AG04449 (cell line): ENCODE measurements around the gene NPIPB2.

Experiments
- CTCF ChIA-PET: fragments of 350-600 bp; formaldehyde crosslinking; extraction: SDS; loops from one replicate; lab custom pipeline; 2021; ENCODE audit warnings: antibody characterized with exemption; lab: Yijun Ruan, JAX
- POLR2A ChIA-PET: fragments of 400-600, 350-600 bp; formaldehyde crosslinking; extraction: SDS; loops from one replicate; lab custom pipeline; 2020; ENCODE audit warnings: antibody characterized with exemption, inconsistent platforms; lab: Yijun Ruan, JAX
- DNase-seq: peaks from one replicate; pipeline ENCODE4 v3.0.0-alpha.2; 2010; ENCODE audit warnings: low read depth, low spot score
- H3K4me3 ChIP-seq: 2 replicates; pipeline ENCODE4 v1.5.1; 2011; ENCODE audit warnings: low read depth, mild to moderate bottlenecking, control low read depth, low read length
- TF ChIP-seq, protein P1 (sequence below): IDR thresholded peaks from one replicate; pipeline ENCODE4 v1.5.1; 2011; ENCODE audit warnings: mild to moderate bottlenecking, moderate library complexity, low read length, control low read depth, inconsistent platforms; ENCODE audit not compliant: insufficient read depth; ENCODE audit errors: missing control alignments

Gene NPIPB2

DNA sequence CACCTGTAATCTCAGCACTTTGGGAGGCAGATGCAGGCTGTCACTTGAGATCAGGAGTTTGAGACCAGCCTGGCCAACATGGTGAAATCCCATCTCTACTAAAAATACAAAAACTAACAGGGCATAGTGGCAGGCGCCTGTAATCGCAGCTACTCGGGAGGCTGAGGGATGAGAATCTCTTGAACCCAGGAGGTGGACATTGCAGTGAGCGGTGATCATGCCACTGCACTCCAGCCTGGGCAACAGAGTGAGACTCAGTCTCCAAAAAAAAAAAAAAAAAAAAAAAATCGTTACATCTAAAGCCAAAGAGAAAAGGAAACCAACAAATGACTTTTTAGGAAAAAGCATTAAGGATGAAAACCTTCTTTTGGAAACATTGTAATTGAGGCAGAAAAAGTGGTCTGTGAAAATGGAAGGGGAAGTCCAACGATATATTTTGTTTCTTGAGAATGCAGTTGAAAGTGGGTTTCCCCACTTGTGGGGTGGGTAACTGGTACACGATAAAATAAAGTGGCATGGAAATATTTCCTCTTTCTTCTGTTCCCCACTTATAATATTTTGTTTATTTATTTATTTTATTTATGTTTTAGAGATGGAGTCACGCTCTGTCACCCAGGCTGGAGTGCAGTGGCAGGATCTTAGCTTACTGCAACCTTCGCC lies 37.3 kb upstream of the NPIPB2 start:
- ChIA-PET POLR2A (no interaction called here), CTCF (interaction anchor here (0.9 to 1.4 kb wide), 5 partner anchors 8 to 116 kb away, joined by 3 to 9 read pairs (median 4); no protein-coding TSS in a partner anchor)
- TF ChIP-seq, protein P1, sequence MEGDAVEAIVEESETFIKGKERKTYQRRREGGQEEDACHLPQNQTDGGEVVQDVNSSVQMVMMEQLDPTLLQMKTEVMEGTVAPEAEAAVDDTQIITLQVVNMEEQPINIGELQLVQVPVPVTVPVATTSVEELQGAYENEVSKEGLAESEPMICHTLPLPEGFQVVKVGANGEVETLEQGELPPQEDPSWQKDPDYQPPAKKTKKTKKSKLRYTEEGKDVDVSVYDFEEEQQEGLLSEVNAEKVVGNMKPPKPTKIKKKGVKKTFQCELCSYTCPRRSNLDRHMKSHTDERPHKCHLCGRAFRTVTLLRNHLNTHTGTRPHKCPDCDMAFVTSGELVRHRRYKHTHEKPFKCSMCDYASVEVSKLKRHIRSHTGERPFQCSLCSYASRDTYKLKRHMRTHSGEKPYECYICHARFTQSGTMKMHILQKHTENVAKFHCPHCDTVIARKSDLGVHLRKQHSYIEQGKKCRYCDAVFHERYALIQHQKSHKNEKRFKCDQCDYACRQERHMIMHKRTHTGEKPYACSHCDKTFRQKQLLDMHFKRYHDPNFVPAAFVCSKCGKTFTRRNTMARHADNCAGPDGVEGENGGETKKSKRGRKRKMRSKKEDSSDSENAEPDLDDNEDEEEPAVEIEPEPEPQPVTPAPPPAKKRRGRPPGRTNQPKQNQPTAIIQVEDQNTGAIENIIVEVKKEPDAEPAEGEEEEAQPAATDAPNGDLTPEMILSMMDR, result no peak
- H3K4me3 ChIP-seq, result no peak overlapping the region
- DNase-seq, result no peak

DNA sequence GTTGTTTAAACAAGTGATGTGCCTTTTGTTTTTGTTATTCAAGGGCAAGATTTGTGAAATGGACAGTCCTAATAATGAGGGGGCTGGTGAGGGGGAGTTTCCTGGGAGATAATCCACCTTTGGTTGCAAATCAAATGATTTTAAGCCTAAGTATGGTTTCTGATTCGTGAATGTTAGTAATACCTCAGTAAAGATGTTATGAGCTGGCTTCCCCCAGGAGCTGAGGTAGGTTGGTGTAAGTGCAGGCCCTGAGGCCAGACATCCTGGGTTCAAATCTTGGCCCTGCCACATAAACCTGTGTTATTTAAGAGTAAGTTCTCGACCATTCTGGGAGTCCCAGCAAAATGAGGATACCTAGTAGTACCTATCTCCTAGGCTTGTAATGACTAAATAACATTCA lies 36.2 kb upstream of the NPIPB2 start:
- no peak for DNase-seq
- H3K4me3 ChIP-seq, result peak overlapping the region; percentile 96
- CTCF ChIA-PET, result interaction anchor here (0.9 to 1.8 kb wide), 7 partner anchors 9 to 117 kb away, joined by 3 to 9 read pairs (median 4); partner anchors contain the start of gene TNFRSF17
- POLR2A ChIA-PET, result interaction anchor here (0.5 kb wide), 1 partner anchor 63 kb away, joined by 3 read pairs; no protein-coding TSS in a partner anchor
- TF ChIP-seq, protein P1, result no peak

- DNase-seq, result peak; percentile 55
- POLR2A ChIA-PET, result interaction anchor here (0.5 to 1.6 kb wide), 3 partner anchors 62 to 90 kb away, joined by 3 to 9 read pairs (median 6); partner anchors contain the start of gene GSPT1
- TF ChIP-seq, protein P1, result no peak
- CTCF ChIA-PET, result interaction anchor here (0.8 to 1.8 kb wide), 6 partner anchors 10 to 117 kb away, joined by 3 to 9 read pairs (median 5); partner anchors contain the start of gene TNFRSF17
- peak overlapping the region; percentile 96 for H3K4me3 ChIP-seq
Measured at GRCh38 chr16:11977376-11978041, 35.7 kb upstream of the NPIPB2 start.

GRCh38 chr16:11976850-11977375 lies 35.1 kb upstream of the NPIPB2 start:
- DNase-seq, result no peak
- ChIA-PET CTCF (interaction anchor here (0.8 to 1.8 kb wide), 3 partner anchors 11 to 117 kb away, joined by 3 to 5 read pairs (median 5); partner anchors contain the start of gene TNFRSF17), POLR2A (interaction anchor here (0.6 to 1.6 kb wide), 4 partner anchors 18 to 91 kb away, joined by 3 to 9 read pairs (median 4); partner anchors contain the start of gene GSPT1)
- peak overlapping the region; percentile 96 for H3K4me3 ChIP-seq
- TF ChIP-seq, protein P1, result no peak

DNA sequence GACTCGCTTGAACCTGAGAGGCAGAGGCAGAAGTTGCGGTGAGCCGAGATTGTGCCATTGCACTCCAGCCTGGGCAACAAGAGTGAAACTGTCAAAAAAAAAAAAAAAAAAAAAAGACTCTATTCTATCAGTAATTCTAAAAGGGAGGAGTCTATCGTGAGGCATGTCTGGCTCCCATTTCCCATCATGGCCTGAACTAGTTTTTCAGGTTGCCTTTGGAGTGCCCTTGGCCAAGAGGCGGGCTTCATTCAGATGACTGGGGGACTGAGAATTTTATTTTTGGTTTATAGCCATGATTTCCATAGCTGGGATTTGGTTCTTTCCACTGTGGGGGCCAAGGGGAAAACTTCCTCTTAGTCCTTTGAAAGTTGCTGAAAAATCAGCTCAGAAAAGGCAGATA lies 31.2 kb upstream of the NPIPB2 start:
- ChIA-PET POLR2A (no interaction called here), CTCF (interaction anchor here (0.8 to 2.7 kb wide), 5 partner anchors 9 to 122 kb away, joined by 3 to 21 read pairs (median 5); no protein-coding TSS in a partner anchor)
- H3K4me3 ChIP-seq, result no peak overlapping the region
- DNase-seq, result no peak
- TF ChIP-seq, protein P1, result no peak
